HG02884 (cell line): ENCODE measurements around the gene REELD1.

Experiments used
- ATAC-seq: cut with Tn5 transposase; IDR thresholded peaks from one replicate; pipeline ENCODE4 v1.9.1; 2021; ENCODE audit warnings: mild to moderate bottlenecking, moderate library complexity; ENCODE audit not compliant: unreplicated experiment

REELD1 gene

GRCh38 chr4:146224326-146224966, 10.1 kb downstream of the REELD1 start:
- ATAC-seq = no peak

- ATAC-seq = no peak
Observed at GRCh38 chr4:146229406-146229805, 15.1 kb downstream of the REELD1 start.

GRCh38 chr4:146232131-146232722, 17.9 kb downstream of the REELD1 start:
- no peak for ATAC-seq

GRCh38 chr4:146235654-146236177, 21.4 kb downstream of the REELD1 start:
- ATAC-seq = no peak

- no peak for ATAC-seq
Observed at GRCh38 chr4:146236216-146236615, 21.9 kb downstream of the REELD1 start.

GRCh38 chr4:146237092-146237491, 22.8 kb downstream of the REELD1 start:
- ATAC-seq = no peak

- no peak for ATAC-seq
Observed at GRCh38 chr4:146238107-146238506, 23.8 kb downstream of the REELD1 start.

- peak; percentile 72 for ATAC-seq
Observed at GRCh38 chr4:146243141-146243882, 29.0 kb downstream of the REELD1 start.

GRCh38 chr4:146243883-146244277, 29.5 kb downstream of the REELD1 start:
- no peak for ATAC-seq

GRCh38 chr4:146244496-146244895, 30.2 kb downstream of the REELD1 start:
- ATAC-seq = no peak

GRCh38 chr4:146245246-146245645, 30.9 kb downstream of the REELD1 start:
- no peak for ATAC-seq

- ATAC-seq = no peak
Observed at GRCh38 chr4:146245850-146246249, 31.5 kb downstream of the REELD1 start.

- no peak for ATAC-seq
Observed at GRCh38 chr4:146246381-146246780, 32.0 kb downstream of the REELD1 start.

GRCh38 chr4:146247356-146247755, 33.0 kb downstream of the REELD1 start:
- ATAC-seq = no peak

- ATAC-seq = no peak
Observed at GRCh38 chr4:146252969-146253611, 38.8 kb downstream of the REELD1 start.

GRCh38 chr4:146255463-146255862, 41.1 kb downstream of the REELD1 start:
- ATAC-seq = no peak

- ATAC-seq = no peak
Observed at GRCh38 chr4:146255874-146256273, 41.5 kb downstream of the REELD1 start.

GRCh38 chr4:146256328-146256727, 42.0 kb downstream of the REELD1 start:
- ATAC-seq = no peak

- ATAC-seq = no peak
Observed at GRCh38 chr4:146257511-146257910, 43.2 kb downstream of the REELD1 start.

- no peak for ATAC-seq
Observed at GRCh38 chr4:146260521-146260920, 46.2 kb downstream of the REELD1 start.

- no peak for ATAC-seq
Observed at GRCh38 chr4:146261041-146261440, 46.7 kb downstream of the REELD1 start.
